AG04449 (cell line): ENCODE measurements around the gene GPR160.
"Not testable (repeated sequence)": the region's sequence is repeated elsewhere in the genome, so short reads cannot be mapped to it uniquely, and the experiment has no call there.

Experiments used
- CTCF ChIA-PET: fragments of 350-600 bp; formaldehyde crosslinking; extraction: SDS; loops from one replicate; lab custom pipeline; 2021; ENCODE audit warnings: antibody characterized with exemption; lab: Yijun Ruan, JAX
- POLR2A ChIA-PET: fragments of 400-600, 350-600 bp; formaldehyde crosslinking; extraction: SDS; loops from one replicate; lab custom pipeline; 2020; ENCODE audit warnings: antibody characterized with exemption, inconsistent platforms; lab: Yijun Ruan, JAX
- DNase-seq: peaks from one replicate; pipeline ENCODE4 v3.0.0-alpha.2; 2010; ENCODE audit warnings: low read depth, low spot score
- H3K4me3 ChIP-seq: 2 replicates; pipeline ENCODE4 v1.5.1; 2011; ENCODE audit warnings: low read depth, mild to moderate bottlenecking, control low read depth, low read length
- CTCF ChIP-seq: IDR thresholded peaks from one replicate; pipeline ENCODE4 v1.5.1; 2011; ENCODE audit warnings: mild to moderate bottlenecking, moderate library complexity, low read length, control low read depth, inconsistent platforms; ENCODE audit not compliant: insufficient read depth; ENCODE audit errors: missing control alignments

GPR160 gene

GRCh38 chr3:170100944-170101343 is 63.1 kb downstream of the GPR160 start:
- no peak overlapping the region for H3K4me3 ChIP-seq
- no peak for TF ChIP-seq CTCF
- DNase-seq: no peak
- POLR2A ChIA-PET: interaction anchor here (0.6 kb wide), 1 partner anchor 265 kb away, joined by 3 read pairs; no protein-coding TSS in a partner anchor
- CTCF ChIA-PET: interaction anchor here (1.2 to 1.9 kb wide), 2 partner anchors 20 to 22 kb away, joined by 3 to 4 read pairs; no protein-coding TSS in a partner anchor

DNA sequence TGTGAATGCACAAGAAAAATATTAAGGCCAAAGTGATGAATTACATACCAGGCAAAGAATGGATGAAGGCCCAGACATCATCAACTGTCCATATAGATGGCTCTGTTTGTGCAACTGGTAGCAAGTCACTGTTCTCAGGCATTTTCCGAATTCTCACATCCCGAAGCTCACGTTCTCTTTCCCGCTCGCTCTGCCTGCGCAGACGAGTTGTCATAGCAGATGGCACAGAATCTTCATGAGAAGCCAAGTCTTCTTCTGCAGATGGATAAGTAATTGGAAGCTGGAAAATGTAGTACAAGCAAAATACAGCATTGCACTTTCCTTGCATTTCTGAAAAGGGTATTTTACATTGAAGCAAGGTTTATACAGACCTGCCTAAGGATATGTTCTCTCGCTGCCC is 64.6 kb downstream of the GPR160 start:
- TF ChIP-seq CTCF: no peak
- ChIA-PET CTCF (interaction anchor here (1.9 kb wide), 1 partner anchor 22 kb away, joined by 4 read pairs; no protein-coding TSS in a partner anchor), POLR2A (no interaction called here)
- no peak overlapping the region for H3K4me3 ChIP-seq
- no peak for DNase-seq

DNA sequence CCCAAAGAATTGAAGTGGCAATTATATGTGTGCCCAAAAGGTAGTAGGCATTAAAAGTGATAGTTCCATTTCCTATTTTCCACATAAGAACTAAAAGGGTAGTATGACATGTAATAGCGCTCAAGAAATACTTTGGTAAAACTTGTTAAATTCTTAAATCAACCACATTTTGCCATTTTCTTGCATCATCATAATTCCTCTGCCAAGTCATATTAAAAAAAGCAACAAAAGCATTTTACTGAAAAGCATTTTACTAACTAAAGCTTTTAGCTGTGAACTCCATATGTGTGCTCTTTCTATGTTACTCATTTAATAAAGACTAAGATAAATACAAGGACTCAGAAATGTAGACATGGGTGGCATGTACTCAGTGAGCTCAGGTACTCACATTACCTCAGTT is 70.1 kb downstream of the GPR160 start:
- CTCF ChIA-PET: interaction anchor here (1.2 to 1.6 kb wide), 2 partner anchors 9 kb away, joined by 3 to 5 read pairs; no protein-coding TSS in a partner anchor
- TF ChIP-seq CTCF: no peak
- POLR2A ChIA-PET: no interaction called here

DNA sequence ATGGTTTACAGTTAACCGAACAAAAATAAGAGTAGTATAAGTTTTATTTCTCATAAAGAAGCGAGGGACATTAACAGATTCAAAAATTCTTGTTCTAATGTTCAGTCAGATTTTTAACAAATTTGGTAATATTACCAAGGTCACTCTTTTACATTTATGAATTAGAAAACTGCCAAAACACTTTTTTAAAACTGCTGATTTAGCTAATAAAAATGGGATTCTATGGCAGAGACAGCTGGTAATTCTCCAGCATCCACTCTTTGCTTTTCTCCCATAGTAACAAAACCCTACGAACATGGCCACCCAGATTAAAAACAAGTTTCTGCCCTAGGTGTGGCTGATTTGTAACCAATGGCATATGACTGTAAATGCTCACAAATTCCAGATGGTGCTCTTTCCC is 71.2 kb downstream of the GPR160 start:
- no peak for TF ChIP-seq CTCF
- DNase-seq: no peak
- no peak overlapping the region for H3K4me3 ChIP-seq
- CTCF ChIA-PET: interaction anchor here (1.2 to 1.6 kb wide), 2 partner anchors 8 to 10 kb away, joined by 3 to 5 read pairs; no protein-coding TSS in a partner anchor
- POLR2A ChIA-PET: no interaction called here

More for the DNA sequence above, 70.1 kb downstream of the GPR160 start:
- peak; percentile 3 for DNase-seq
- H3K4me3 ChIP-seq: no peak overlapping the region

- TF ChIP-seq CTCF: no peak
- no peak overlapping the region for H3K4me3 ChIP-seq
- POLR2A ChIA-PET: no interaction called here
- DNase-seq: no peak
- CTCF ChIA-PET: no interaction called here
Measured at GRCh38 chr3:170109579-170110293, 71.9 kb downstream of the GPR160 start.

- DNase-seq: no peak
- TF ChIP-seq CTCF: no peak
- CTCF ChIA-PET: no interaction called here
- H3K4me3 ChIP-seq: no peak overlapping the region
- POLR2A ChIA-PET: no interaction called here
Measured at GRCh38 chr3:170111147-170111771, 73.5 kb downstream of the GPR160 start.

DNA sequence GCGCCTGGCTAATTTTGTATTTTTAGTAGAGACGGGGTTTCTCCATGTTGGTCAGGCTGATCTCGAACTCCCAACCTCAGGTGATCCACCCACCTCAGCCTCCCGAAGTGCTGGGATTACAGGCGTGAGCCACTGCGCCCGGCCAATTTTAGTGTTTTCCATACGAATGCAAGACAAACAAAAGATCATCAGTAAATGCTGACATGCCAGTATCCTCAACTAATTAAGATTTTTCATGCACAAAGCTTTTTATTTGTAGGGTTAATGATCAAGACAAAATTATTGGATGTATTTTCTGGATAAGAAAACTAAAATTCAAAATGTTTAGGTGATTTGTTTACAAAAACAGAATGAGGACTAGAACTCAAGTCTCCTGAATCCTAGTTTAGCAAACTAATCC is 76.4 kb downstream of the GPR160 start:
- CTCF ChIA-PET: interaction anchor here (1.1 kb wide), 1 partner anchor 11 kb away, joined by 3 read pairs; no protein-coding TSS in a partner anchor
- POLR2A ChIA-PET, H3K4me3 ChIP-seq, DNase-seq: not testable (repeated sequence)
